ENCODE data around the gene FN3KRP.

The FN3KRP gene

DNA sequence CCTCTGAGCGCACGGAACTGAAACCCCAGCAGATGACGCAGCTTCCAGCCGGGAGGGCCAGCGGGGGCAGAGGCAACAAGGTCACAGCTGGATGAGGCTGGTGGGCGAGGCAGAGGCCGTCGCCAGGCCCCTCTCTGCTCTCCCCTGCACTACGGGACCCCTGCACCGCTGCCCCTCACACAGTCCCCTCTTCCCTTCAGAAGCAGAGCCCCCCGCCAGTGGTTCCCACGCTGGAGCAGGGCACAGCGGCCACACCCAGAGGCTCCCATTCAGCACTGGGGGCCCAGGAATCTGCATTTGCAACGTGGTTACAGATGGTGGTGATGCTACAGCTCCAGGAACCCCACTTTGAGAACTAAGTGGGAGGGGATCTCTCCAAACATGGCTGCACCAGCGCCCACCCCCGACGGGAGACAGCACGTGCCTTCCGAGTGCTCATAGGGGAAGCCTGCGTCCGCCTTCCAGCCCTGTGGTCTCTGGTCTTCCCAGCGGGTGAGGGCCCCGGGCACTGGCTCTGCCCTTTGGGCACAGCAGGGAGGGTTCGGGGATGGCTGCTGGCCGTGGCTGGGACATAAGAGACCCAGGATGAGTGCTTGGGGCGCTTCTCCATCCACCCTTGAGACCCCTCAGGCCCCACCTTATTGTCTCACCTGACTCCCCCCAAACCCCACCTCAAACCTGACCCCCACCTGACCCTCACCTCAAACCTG is 13.3 kb upstream of the FN3KRP start:
- H3K4me3 ChIP-seq (ENCODE audit: low read length) = no peak overlapping the region
- no peak for DNase-seq (ENCODE audit: low read depth, low spot score)

DNA sequence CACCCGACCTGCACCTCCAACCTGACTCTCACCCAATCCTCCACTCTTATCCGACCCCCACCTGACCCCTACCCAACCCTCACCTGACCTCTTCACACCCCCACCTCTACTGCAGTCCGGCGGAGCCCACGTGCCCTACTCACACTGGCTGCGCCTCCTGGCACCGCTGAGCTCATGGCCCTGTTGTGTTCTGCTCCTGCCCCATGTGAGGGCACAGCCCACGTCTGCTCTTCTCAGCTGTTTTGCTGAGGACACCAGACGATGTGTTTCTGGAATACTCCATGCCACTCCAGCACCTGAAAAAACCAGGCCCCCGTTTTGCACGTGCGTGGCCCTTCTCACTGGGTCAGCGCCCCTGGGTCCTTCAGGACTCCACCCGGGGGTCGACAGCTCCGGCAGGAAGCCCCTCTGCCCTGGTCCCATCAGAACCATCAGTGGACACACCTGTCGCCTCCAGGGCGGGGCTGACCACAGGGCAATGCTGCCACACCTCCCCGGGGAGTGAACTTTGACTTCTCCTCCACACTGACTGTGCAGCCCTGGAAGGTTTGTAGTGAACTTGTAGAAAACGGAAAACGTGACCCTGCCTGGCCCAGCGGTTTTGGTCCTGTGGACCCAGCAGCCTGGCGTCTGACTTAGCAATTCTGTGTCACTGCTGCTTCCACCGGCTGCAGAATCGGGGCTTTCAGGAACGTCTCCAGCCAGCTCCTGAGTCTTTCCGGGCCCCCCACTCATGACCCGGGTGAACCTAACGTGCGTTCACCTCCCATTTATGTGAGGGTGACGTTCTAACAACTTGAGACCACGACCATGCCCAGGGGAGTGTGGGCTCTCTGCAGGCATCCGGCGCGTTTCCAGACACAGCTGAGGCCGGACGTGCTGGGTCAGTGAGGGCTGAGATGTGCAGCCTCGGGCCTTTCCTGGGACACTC is 12.3 kb upstream of the FN3KRP start:
- DNase-seq (ENCODE audit: low read depth, low spot score) = no peak
- no peak overlapping the region for H3K4me3 ChIP-seq (ENCODE audit: low read length)

DNA sequence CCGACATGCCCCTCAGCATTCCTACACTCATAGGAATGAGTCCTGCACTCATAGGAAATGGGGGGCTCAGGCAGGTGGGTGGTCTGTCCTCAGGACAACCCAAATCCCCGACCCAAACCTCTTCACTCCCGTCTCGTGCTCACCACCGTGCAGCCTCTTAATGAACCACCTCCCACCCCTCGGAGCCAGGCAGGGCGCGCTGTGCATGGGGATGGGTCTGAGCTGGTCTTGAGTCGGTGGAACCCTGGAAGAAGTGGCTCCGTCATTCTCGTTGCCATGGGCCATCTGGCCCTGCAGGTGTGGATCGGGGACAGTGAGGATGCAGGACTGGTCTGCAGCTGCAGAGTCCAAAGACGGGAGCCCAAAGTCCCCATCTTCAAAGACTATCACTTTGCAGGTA is 11.6 kb upstream of the FN3KRP start:
- DNase-seq (ENCODE audit: low read depth, low spot score) = no peak
- no peak overlapping the region for H3K4me3 ChIP-seq (ENCODE audit: low read length)

DNA sequence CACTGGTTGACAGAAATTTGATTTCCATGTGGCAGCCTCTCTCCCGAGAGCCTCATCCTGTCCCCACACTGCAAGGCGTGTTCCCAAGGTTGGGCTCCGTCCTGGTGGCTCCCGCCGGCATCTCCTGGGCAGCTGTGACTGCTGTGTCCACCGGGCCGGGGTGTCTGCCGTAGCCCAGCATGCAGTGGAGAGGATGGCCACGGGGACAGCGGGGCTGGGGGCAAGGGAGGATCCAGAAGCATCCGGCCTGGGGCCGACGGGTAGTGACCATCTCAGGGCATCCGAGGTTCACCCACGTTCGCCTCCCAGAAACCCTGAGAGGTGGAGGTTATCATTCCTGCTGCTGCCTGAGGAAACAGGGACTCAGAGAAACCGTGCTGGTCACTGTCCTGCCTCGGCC is 10.8 kb upstream of the FN3KRP start:
- no peak for DNase-seq (ENCODE audit: low read depth, low spot score)
- no peak overlapping the region for H3K4me3 ChIP-seq (ENCODE audit: low read length)

DNA sequence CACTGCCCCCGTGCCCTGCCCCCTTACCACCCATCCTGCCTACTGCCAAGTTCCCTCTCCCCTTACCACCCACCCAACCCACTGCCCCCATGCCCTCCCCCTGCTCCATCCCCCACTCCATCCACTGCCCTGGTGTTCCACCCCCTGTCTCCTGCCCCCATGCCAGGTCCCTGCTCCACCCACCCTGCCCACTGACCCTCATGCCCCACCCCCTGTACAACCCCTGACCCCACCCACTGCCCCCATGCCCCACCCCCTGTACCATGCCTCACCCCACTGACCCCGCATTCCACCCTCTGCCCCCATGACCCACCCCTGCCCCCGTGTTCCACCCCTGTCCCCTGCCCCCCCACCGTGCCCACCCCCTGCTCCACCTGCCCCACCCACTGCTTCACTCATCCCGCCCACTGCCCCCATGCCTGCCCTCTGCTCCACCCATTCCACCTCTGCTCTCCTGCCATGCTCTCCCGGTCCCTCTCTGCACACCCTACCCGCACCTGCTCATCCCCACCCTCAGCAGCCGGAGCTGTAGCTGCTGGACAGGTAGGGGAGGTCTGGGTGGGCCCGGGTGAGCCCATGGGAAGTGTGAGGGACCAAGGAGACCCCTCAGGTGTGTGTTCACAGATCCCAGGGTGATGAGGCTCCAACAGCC is 7.4 kb upstream of the FN3KRP start:
- no peak for DNase-seq (ENCODE audit: low read depth, low spot score)
- no peak overlapping the region for H3K4me3 ChIP-seq (ENCODE audit: low read length)

DNA sequence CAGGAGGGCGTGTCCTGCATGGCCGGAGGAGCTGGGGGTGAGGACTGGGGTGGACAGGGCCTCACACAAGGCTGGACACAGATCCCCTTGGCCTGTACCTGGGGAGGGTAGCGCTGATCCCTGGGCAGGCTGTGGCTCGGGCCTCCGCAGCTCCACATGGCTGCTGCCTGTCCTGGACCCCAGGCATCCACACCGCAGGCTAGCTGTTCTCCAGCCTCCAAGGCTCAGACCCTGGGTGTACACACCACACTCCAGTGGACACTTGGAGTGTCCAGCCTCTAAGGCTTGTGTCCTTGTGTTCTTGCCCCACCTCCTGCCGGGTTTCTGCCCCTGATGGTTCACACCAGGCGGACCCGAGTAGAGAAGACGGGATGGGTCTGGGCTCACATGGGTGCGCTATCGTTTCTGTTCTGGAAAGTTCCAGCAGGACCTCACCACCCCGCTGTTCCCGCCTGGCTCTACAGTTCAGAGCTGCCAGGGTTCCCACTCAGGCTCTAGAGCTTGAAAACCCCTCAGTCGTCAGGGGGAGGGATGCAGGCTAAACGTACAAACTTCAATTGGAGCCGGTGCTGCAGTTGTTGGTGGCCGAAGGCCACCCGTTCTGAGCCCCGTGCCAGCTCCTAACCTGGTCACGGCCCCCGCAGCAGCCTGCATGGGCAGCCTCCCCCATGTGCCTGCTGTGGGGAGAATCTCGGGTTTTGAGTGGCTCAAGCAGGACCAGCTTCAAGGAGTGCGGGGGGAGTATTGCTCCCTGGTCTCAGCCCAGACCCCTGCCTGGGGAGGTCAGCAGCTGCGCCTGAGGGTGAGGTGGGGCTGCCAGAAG is 6.6 kb upstream of the FN3KRP start:
- no peak for DNase-seq (ENCODE audit: low read depth, low spot score)
- H3K4me3 ChIP-seq (ENCODE audit: low read length) = no peak overlapping the region

DNA sequence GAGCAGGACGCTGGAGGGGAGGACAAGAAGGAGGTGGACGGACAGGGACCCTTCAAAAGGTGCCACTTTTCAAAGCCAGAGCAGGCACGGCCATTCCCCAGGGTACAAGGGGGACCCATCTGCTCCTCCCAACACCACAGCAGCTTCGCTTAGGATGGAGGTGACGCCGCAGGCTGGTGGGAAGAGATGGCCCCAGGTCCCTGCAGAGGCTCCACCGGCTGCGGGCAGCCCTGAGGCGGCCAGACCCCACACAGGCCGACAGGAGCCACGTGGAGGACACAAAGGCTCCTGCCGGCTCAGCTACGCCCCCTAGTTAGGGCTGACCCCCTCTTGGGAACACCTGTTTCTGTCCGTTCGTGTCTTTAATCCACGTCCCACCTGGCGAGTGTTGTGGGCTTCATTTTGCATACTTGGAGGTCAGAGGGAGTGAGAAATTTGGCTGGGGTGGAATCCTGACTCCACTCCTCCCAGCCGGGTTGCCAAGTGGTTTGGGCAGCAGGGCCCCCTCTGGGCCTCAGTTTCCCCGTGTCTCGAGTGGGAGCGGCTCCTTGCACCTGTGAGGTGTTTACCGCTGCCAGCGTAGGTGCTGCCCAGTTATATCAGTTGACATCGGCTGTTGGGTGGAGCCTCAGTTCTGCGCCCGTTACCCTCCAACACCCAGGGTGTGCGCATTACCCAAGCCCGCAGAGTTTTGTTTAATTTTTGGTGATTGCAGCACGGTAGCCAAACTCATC is 5.8 kb upstream of the FN3KRP start:
- no peak overlapping the region for H3K4me3 ChIP-seq (ENCODE audit: low read length)
- no peak for DNase-seq (ENCODE audit: low read depth, low spot score)

DNA sequence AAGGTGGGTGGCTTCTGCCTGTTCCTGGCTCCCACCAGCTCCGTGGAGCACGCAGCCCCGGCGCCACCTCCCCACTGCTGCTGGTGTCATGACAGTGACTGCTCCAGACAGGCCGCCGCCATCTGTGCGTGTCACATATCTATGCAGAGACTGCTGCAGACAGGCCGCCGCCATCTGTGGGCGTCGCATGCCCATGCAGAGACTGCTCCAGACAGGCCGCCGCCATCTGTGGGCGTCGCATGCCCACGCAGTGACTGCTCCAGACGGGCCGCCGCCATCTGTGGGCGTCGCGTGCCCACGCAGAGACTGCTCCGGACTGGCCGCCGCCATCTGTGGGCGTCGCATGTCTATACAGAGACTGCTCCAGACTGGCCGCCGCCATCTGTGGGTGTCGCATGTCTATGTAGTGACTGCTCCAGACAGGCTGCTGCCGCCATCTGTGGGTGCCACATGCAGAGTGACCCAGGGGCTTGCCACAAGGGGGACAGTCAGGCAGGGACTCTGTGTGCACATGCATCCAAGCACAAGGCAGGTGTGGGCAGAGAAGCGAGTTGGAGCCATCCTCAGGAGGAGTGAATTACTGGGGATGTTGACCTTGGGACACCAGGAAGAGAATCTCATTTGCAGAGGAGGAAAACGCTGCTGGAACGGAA is 3.3 kb upstream of the FN3KRP start:
- no peak for DNase-seq (ENCODE audit: low read depth, low spot score)
- no peak overlapping the region for H3K4me3 ChIP-seq (ENCODE audit: low read length)

DNA sequence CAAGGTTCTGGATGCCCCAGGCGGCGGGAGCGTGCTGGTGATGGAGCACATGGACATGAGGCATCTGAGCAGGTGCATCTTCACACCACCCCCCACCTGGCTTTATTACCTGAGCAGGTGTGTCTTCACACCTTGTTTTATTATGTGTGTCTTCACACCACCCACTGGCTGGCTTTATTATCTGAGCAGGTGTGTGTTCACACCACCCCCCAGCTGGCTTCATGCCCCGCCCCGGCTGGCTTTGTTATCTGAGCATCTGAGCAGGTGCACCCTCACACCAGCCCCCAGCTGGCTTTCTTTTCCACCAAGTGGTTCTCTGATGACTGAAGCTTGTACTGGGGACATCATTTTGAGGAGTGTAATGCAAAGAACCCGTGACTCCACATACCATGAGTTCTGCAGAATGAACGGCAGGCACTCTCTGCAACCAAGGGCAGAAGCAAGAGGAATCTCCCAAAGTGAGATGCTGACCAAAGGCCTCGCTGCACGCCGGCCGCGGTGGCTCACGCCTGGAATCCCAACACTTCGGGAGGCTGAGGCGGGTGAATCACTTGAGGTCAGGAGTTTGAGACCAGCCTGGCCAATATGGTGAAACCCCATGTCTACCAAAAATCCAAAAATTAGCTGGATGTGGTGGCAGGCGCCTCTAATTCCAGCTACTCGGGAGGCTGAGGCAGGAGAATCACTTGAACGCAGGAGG is 2.6 kb downstream of the FN3KRP start:
- H3K4me3 ChIP-seq (ENCODE audit: low read length) = no peak overlapping the region
- DNase-seq (ENCODE audit: low read depth, low spot score) = no peak

DNA sequence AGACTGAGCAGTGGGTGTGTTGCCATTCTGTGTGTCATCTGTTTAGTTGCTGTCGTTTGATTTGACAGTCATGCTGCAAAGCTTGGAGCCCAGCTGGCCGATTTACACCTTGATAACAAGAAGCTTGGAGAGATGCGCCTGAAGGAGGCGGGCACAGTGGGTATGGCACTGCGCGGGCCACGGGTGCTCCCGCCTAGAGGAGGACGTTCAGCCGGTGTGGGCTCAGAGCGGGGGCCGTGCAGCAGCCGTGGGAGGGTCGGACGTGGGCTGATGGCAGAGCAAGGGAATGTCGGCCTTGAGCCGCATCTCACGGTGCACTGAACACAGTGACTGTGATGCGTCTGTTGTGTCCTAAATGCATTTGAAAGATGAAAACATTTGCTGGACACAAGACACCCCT is 3.7 kb downstream of the FN3KRP start:
- DNase-seq (ENCODE audit: low read depth, low spot score) = no peak
- H3K4me3 ChIP-seq (ENCODE audit: low read length) = no peak overlapping the region

DNA sequence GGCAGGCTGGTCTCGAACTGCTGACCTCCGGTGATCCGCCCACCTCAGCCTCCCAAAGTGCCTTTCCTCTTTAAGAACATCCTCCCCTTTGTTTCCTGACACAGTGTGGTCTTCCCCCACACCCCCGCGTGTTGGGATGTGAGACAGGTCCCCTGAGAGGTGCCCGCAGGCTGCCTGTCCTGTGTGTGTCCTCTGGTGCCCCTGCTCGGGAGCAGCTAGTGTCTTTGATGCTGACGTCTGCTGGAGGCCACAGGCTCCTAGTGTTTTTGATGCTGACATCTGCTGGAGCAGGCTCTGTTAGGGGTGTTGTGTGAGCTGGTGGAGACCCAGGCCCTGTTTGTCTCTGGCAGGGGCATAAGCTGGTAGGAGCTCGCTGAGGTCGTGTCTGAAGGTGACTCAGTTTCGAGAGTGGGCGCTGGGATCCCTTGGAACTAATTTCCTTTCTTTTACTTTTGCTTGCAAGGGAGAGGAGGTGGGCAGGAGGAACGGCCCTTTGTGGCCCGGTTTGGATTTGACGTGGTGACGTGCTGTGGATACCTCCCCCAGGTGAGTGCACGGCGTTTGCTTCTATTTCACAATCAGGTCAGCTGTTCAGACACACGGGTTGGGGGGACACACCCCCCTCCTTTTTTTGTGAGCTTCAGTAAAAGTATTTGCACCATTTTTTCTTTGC is 6.0 kb downstream of the FN3KRP start:
- no peak overlapping the region for H3K4me3 ChIP-seq (ENCODE audit: low read length)
- DNase-seq (ENCODE audit: low read depth, low spot score) = no peak

DNA sequence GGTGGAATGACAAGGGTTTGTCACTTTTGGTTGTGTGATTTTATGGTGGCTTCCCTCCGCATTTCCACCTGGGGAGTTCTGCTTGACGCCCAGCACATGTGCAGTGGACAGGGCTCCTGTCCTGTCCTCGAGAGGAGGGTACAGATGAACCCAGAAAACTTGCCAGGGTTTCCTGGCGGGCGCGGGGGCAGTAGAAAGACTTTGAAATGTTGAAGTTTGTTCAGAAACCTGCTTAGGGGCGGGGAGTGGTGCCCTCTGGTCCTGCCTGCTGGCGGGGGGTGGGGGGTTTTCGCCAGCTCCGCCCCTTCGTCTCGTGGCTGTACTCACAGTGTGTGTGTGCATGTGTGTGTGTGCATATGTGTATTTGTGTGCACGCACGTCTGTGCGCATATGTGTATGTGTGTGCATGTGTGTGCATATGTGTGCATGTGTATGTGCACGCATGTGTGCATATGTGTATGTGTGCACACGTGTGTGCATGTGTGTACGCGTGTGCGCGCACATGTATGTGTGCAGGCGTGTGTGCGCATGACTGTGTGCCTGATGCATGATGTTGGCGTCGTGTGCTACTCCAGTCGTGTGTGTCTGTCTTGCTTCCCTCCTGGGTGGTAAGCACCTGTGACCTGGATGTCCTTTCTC is 6.8 kb downstream of the FN3KRP start:
- H3K4me3 ChIP-seq (ENCODE audit: low read length) = no peak overlapping the region
- no peak for DNase-seq (ENCODE audit: low read depth, low spot score)

DNA sequence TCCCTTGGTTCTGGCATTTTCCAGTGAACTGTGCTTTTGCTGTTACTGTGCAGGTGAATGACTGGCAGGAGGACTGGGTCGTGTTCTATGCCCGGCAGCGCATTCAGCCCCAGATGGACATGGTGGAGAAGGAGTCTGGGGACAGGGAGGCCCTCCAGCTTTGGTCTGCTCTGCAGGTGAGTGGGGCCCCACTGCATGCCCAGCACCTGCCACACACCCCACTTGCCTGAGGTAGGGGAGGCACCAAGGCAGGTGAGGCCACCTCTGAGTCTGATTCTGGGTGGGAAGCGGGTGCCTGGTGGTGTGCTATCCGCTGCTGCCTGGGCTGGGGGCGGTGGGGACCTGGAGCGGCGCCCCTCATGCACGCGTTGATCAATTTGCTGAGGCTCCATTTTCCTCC is 9.9 kb downstream of the FN3KRP start:
- no peak for DNase-seq (ENCODE audit: low read depth, low spot score)
- no peak overlapping the region for H3K4me3 ChIP-seq (ENCODE audit: low read length)

DNA sequence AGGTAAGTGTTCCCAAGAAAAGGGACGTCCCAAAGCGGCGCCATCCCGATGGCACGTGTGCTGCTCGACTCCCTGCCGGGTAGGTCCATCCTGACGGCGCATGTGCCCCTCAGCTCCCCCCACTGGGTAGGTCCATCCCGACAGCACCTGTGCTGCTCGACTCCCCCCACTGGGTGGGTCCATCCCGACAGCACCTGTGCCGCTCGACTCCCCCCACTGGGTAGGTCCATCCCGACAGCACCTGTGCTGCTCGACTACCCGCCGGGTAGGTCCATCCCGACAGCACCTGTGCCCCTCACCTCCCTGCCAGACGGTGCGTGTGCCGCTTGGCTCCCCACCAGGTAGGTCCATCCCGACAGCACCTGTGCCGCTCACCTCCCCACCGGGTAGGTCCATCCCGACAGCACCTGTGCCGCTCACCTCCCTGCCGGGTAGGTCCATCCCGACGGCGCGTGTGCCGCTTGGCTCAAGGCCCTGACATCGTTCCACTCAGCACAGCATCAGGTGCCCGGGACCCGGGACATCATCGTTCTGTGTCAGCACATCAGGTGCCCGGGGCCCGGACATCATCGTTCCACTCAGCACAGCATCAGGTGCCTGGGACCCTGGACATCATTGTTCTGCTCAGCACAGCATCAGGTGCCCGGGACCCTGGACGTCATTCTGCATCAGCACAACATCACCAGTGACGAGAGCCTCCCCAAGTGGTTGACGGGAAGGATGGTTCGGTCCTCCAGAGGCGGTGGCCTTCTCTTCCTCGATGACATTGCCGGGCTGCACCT is 13.2 kb downstream of the FN3KRP start:
- DNase-seq (ENCODE audit: low read depth, low spot score) = no peak
- H3K4me3 ChIP-seq (ENCODE audit: low read length) = no peak overlapping the region

DNA sequence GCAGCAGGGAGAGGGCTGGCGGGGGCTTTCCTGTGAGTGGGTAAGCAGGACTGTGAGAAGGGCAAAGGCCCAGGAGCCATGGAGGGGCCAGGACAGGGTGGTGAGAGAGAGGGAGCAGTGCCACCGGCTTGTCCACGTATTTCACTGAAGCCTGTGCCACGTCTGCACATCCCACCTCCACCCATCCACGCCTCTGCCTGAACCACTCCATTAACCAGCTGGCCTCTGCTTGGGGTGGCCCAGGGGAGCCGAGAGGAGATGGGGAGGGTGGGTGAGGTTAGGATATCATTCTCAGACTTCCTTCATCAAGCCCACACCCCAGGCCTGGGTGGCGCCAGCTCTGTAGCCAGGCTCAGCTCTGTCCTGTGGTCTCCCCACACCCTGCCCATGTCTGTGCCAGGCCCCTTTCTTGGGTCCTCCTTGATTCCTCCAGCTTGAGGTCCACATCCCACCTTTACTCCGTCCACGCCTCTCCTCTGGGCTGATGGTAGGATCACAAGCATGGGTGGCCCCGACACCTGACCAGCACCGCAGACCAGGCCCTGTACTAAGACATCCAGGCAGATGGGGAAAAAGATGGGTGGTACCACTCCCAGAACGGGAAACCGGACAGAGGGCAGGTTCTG is 15.7 kb downstream of the FN3KRP start:
- no peak for DNase-seq (ENCODE audit: low read depth, low spot score)
- H3K4me3 ChIP-seq (ENCODE audit: low read length) = no peak overlapping the region
